KOPT-K1 (cell line): ENCODE measurements around the gene DCAF8.

Source experiments
- H3K27ac ChIP-seq: fragments of 200-600 bp; sonication (generic); 2 replicates; pipeline ENCODE4 v1.5.1; 2016; ENCODE audit warnings: antibody characterized with exemption, mild to moderate bottlenecking, low read depth, low read length; ENCODE audit not compliant: poor library complexity, severe bottlenecking
- H3K36me3 ChIP-seq: fragments of 200-600 bp; sonication (generic); 2 replicates; pipeline ENCODE4 v1.5.1; 2017; ENCODE audit warnings: antibody characterized with exemption, mild to moderate bottlenecking, low read length, moderate library complexity; ENCODE audit not compliant: insufficient read depth
- H3K9me3 ChIP-seq: fragments of 200-600 bp; sonication (generic); 2 replicates; pipeline ENCODE4 v1.5.1; 2017; ENCODE audit warnings: antibody characterized with exemption, low read length, mild to moderate bottlenecking; ENCODE audit not compliant: insufficient read depth, poor library complexity, severe bottlenecking

The DCAF8 gene

GRCh38 chr1:160206421-160207117 lies 55.8 kb downstream of the DCAF8 start:
- Histone ChIP-seq H3K36me3 (peaks cover 24% of the 10 kb centered on the region), H3K27ac (no peak overlapping the region), H3K9me3 (no peaks in the 10 kb centered on the region)

- Histone ChIP-seq H3K36me3 (peaks cover 22% of the 10 kb centered on the region; the same call in 1 of the 2 replicates), H3K9me3 (no peaks in the 10 kb centered on the region), H3K27ac (peak overlapping the region; percentile 66)
These were observed 56.3 kb downstream of the DCAF8 start for GRCh38 chr1:160206036-160206389.

GRCh38 chr1:160205242-160206035 lies 56.9 kb downstream of the DCAF8 start, which contains the start of gene PEA15:
PEA15 (plus strand) TSS chr1:160205384; CDS start chr1:160211545, 6,161 bp downstream.
- H3K27ac ChIP-seq: peak within 1 kb of the TSS; percentile 66
- peaks cover 20% of the 10 kb centered on the region; the same call in 1 of the 2 replicates for H3K36me3 ChIP-seq

DNA sequence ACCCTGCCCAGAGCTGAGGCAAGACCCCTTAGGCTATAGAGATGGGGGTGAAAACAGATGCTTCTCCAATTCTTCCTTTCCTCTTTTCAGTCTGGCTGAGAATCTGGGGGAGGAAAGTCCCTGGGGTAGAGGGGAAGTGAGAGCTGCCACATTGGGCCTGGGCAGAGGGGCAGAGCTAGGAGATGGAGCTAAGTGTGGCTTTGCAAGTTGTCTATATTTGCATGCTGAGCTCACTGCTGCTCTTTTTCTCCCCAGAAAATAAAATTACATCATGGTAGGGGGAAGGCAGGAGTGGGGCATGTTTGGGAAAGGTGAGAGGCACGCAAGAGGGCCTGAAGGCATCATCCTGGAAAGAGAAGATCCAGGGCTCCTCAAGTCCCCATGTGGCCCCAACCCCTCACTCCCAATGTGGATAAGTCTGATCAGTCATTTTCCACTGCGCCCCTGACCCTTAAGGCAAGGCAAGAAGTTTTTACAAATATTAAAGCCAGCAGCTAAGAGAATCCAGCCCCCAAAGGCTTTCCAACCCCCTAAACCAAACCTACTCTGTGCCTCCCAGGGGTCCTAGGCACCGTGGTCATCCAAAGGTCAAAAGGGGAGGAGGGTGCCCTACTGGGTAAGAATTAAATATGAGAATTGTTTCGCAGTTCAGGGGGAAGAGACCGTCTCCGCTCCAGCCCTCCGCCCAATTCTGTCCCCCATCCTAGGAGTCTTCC lies 57.7 kb downstream of the DCAF8 start:
- Histone ChIP-seq H3K27ac (no peak overlapping the region), H3K9me3 (no peaks in the 10 kb centered on the region), H3K36me3 (peaks cover 12% of the 10 kb centered on the region; the same call in 1 of the 2 replicates)

More at GRCh38 chr1:160205242-160206035, 56.9 kb downstream of the DCAF8 start, which contains the start of gene PEA15:
- H3K9me3 ChIP-seq: no peaks in the 10 kb centered on the region

DNA sequence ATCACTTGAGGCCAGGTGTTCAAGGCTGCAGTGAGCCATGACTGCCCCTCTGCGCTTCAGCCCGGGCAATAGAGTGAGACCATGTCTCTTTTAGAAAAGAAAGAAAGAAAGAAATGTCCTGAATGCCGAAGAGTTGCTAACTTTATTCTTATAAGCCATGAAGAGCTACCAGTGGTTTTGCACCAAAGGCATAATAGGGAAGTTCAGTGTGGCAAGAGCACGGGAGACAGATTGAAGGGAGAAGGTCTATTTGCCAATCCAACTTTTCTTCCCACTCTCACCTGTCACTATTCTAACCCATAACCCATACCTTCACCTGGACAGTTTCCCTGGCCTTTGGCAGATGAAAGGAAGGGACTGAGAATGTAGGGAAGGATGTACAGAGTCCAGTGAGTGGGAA lies 61.6 kb downstream of the DCAF8 start:
- H3K36me3 ChIP-seq: no peaks in the 10 kb centered on the region
- H3K9me3 ChIP-seq: no peaks in the 10 kb centered on the region
- no peak overlapping the region for H3K27ac ChIP-seq

DNA sequence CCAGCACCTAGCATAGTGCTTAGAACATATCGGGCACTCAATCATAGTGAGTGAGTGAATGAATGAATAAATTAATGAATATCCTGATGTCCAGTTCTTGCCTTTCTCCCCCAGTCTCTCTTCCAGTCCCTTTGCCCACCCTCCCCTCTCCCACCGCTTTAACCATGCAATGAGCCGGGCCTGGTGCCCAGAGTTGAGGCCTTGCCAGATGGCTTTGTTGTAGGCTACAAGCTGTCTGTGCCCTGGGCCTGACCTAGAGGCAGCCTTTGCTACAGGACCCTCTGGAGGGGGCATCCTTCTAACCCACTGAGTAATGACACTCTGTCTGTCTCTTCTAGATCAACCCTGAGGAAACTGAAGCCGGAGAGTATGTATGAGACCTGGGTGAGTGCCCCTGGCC lies 65.1 kb downstream of the DCAF8 start:
- H3K27ac ChIP-seq: no peak overlapping the region
- no peaks in the 10 kb centered on the region for H3K9me3 ChIP-seq
- H3K36me3 ChIP-seq: no peaks in the 10 kb centered on the region

DNA sequence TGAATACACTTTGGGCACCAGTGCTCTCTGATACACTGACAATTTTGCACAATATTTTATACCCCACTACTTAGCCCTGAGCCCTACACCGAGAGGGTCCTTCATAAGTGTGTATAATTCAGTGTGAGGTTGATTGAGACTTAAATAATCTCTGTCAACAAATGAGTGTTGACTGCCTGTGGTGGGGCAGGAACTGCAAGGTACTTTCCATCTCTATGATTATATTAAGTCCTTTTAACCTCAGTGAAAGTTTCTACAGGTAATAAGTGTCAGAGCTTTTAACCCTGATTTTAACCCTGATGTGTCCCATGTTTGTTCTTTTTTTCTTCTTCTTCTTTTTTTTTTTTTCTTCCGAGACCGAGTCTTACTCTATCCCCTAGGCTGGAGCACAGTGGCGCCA lies 66.2 kb downstream of the DCAF8 start:
- Histone ChIP-seq H3K27ac (no peak overlapping the region), H3K9me3 (no peaks in the 10 kb centered on the region), H3K36me3 (no peaks in the 10 kb centered on the region)

DNA sequence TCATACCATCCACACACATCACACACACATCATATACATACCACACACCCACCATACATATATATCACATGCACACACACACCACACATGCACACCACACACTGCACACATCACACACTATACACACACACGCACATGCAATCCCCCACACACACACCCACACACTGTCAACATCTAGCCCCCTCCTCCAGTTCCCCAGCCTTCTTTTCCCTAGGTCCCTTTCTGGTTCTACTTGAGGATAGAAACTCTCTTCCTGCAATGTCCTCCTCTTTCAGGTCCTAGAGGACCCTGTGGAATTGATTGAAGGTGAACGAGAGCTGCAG lies 67.7 kb downstream of the DCAF8 start:
- Histone ChIP-seq H3K9me3 (no peaks in the 10 kb centered on the region), H3K36me3 (no peaks in the 10 kb centered on the region), H3K27ac (no peak overlapping the region)

GRCh38 chr1:160193832-160194736 lies 68.3 kb downstream of the DCAF8 start:
- no peaks in the 10 kb centered on the region for H3K9me3 ChIP-seq
- H3K36me3 ChIP-seq: no peaks in the 10 kb centered on the region
- no peak overlapping the region for H3K27ac ChIP-seq

DNA sequence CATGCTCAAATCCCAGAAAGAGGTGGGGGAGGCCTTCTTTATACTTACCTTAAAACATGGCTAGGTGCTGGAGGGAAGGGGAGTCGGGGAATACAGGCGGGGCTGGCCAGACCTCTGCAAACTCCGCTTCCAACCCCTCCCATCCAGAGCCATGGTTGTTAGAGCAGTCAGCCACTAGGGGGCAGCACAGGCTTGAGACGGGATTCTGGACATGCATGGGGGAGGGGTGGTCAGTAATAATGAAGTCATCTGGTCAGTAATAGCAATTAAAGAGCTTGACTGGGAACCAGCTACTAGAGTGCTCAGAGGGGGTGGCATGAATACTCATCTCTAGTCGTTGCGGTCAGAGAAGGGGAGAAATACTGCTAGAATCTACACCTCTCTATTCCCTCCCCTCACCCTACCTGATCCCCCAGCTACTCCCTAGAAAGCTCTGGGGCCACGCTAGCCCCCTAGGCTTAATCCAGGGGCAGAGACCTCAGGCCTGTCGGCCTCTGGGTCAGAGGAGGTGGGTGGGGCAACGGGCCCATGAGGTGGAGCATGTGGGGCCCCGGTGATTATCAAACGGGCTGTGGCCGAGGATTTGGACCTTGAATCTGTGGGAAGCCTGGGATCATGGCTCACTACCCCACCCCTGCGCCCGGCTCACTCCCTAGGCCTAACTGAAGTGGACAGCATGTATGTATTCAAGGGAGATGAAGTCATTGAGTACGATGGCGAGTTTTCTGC lies 69.1 kb downstream of the DCAF8 start:
- H3K36me3 ChIP-seq: no peaks in the 10 kb centered on the region
- H3K27ac ChIP-seq: no peak overlapping the region
- H3K9me3 ChIP-seq: no peaks in the 10 kb centered on the region

GRCh38 chr1:160192234-160192633 lies 70.1 kb downstream of the DCAF8 start:
- Histone ChIP-seq H3K9me3 (no peaks in the 10 kb centered on the region), H3K27ac (no peak overlapping the region), H3K36me3 (no peaks in the 10 kb centered on the region)

DNA sequence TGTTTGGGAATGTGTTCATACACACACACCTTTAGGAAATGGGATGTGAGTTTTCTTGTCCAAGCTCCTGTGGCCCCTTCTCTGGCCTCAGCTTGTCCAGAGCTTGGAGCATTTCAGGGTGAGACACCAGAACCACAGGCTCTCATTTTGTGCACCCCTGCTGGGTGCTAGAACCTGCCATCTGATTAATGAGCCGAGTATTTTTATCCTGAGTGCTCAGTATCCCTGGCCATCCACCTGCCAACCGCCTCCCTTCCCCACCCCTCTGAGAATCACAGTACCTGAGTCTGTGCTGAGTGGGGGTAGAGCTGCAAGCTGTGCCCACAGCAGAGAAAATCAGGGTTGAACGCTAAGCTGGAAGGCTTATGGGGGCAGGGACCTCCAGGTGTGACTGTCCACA lies 70.6 kb downstream of the DCAF8 start:
- no peaks in the 10 kb centered on the region for H3K9me3 ChIP-seq
- no peak overlapping the region for H3K27ac ChIP-seq

DNA sequence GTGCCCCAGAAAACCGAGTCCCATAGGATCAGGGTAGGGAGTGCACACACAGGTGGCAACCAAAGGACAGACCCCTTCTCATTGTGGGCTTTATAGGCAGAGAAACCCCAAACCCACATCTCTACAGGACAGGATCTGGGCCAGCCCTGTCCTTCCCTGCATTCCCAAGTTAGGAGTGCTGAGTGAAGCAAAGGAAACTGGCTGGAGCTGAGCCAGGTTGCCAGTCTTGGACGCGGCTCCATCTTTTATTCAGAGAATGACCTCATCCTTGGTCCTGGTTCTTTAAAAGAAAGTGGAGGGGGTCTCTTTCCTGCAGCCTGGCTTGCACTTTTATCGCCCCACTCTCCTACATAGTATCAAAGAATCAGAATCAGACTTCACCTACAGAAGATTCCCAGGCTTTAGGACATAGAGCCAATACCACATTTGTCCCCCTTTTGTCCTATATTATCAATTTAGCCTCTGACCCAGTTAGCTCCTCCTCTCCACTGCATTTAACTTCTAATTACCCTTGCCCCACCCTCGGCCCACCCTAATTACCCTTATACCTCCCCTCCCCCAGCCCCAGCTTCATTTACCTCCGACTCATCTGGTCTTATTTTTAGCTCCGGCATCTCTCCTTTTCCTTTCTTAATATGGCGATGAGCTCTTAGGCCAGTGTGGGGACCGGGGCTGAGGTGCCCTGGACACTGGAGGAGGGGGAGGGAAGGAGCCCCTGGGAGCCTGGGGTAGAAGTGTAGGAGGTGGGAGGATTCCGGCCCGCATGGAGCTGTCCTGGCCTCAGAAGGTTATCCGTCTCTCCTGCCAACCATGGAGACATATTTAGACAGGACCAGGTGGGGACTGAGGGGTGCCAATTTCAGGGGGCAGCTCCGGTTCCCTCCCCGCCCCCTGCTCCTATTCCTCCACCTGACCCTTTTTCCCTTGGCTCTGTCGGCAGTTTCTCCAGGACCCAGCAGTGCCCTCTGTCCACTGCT lies 72.4 kb downstream of the DCAF8 start, which contains the start of gene CASQ1:
CASQ1 (plus strand) TSS at position 927 of the 977 bp plus-strand sequence. CDS start 177 bp downstream, outside the sequence.
- H3K27ac ChIP-seq: no peak within 1 kb of the TSS

More for the DNA sequence above, 70.6 kb downstream of the DCAF8 start:
- no peaks in the 10 kb centered on the region for H3K36me3 ChIP-seq

More for the DNA sequence above, 72.4 kb downstream of the DCAF8 start, which contains the start of gene CASQ1:
- Histone ChIP-seq H3K9me3 (no peaks in the 10 kb centered on the region), H3K36me3 (no peaks in the 10 kb centered on the region)
